Motor neuron (in vitro differentiated cells): ENCODE data around the gene CARM1. TPM values are rescaled to one million over a fixed set of nuclear protein-coding genes. Genes with fewer than 3 reads are reported as not detected.

Experiments
- ATAC-seq, 8 experiments: fragments of 200-7000 bp; cut with Tn5 transposase; replicated peaks in 6 of 8; 2 replicates each; pipeline ENCODE4 v1.8.0; 2021; ENCODE audit warnings: mild to moderate bottlenecking in 8 of 8, moderate library complexity in 8 of 8
- H3K27ac ChIP-seq, 2 donors: fragments of 250-450 bp; sonication (Bioruptor Pico); 2 replicates each; pipeline ENCODE4 v1.9.0; 2021; ENCODE audit warnings: antibody characterized with exemption in 2 of 2, mild to moderate bottlenecking in 2 of 2, moderate library complexity in 1 of 2
- H3K4me1 ChIP-seq, 2 donors: fragments of 250-450 bp; sonication (Bioruptor Pico); replicated peaks in 1 of 2; 2 replicates each; pipeline ENCODE4 v1.6.1; 2021; ENCODE audit warnings: antibody characterized with exemption in 2 of 2, mild to moderate bottlenecking in 2 of 2, moderate library complexity in 1 of 2
- H3K4me3 ChIP-seq, 5 donors: fragments of 250-450 bp; sonication (Bioruptor Pico); 2 replicates each; pipeline ENCODE4 v1.9.0; 2021; ENCODE audit warnings: antibody characterized with exemption in 5 of 5, mild to moderate bottlenecking in 5 of 5, moderate library complexity in 4 of 5
- WGBS, 10 experiments: fragments of 450-650 bp; shearing (Covaris generic); methylation state at CpG; one replicate each; pipeline ENCODE4 v1.0.0; 2022; 5-methylcytosine and 5-hydroxymethylcytosine counted together
- in situ Hi-C, 9 experiments: fragments of 400-800 bp; cut with MboI; loops; one replicate each; pipeline ENCODE4 v1.15.0; 2021; ENCODE audit warnings: low sequenced_read_pairs in 9 of 9, low pct_unique_long_range_greater_than_20kb in 2 of 9; ENCODE audit not compliant: unreplicated experiment in 9 of 9
- total RNA-seq, 8 experiments: library from RNA; unstranded; fragments of 300-600 nt; gene quantifications; 2 replicates each; pipeline versions ENCODE4 v1.2.3 to v1.2.4, GENCODE V29; 2022

Gene CARM1
- total RNA-seq, 8 experiments from 2014 or later: 23.8 to 62.4 (median 34.4) TPM

- Histone ChIP-seq H3K4me1 (peaks cover 60 to 71% of the 10 kb centered on the region in 2 donors), H3K4me3 (no peak overlapping the region), H3K27ac (peak overlapping the region; percentile 76 to 88)
- in situ Hi-C loops: no loop called here
- ATAC-seq: peak in 6 of 8 experiments; percentile 6 to 33 (median 20)
- 20 to 80% (median 58%) methylated on average over 1 to 4 of the region's 9 CpGs; no CpG with 5 or more reads in 4 of the 10 experiments for WGBS, 10 experiments
These were observed 16.4 kb downstream of the CARM1 start for GRCh38 chr19:10887616-10888367.

- Histone ChIP-seq H3K4me3 (no peak overlapping the region), H3K4me1 (peaks cover 64 to 75% of the 10 kb centered on the region in 2 donors), H3K27ac (peak overlapping the region; percentile 76 to 88)
- ATAC-seq: peak; percentile 27 to 90 (median 70)
- WGBS, 10 experiments: 0 to 26% (median 5%) methylated on average over 1 to 6 of the region's 13 CpGs; no CpG with 5 or more reads in 6 of the 10 experiments
- in situ Hi-C loops: no loop called here
These were observed 17.1 kb downstream of the CARM1 start for GRCh38 chr19:10888421-10888866.

GRCh38 chr19:10889880-10890279 lies 18.5 kb downstream of the CARM1 start:
- ATAC-seq: no peak
- peak overlapping the region in 1 of 2 donors; percentile 22 for H3K27ac ChIP-seq
- 67 to 100% (median 96%) methylated on average over 1 to 4 of the region's 4 CpGs; no CpG with 5 or more reads in 6 of the 10 experiments for WGBS, 10 experiments
- H3K4me3 ChIP-seq: no peak overlapping the region
- H3K4me1 ChIP-seq: peaks cover 75 to 82% of the 10 kb centered on the region in 2 donors
- in situ Hi-C loops: no loop called here

- H3K4me3 ChIP-seq: peak overlapping the region in 1 of 5 donors; percentile 20
- peak; percentile 62 to 83 (median 70) for ATAC-seq
These were observed 20.2 kb downstream of the CARM1 start for GRCh38 chr19:10891405-10892086.

GRCh38 chr19:10892256-10892655 lies 20.9 kb downstream of the CARM1 start:
- in situ Hi-C loops: no loop called here
- ATAC-seq: peak in 5 of 8 experiments; percentile 3 to 12 (median 11)
- H3K4me1 ChIP-seq: peaks cover 62 to 68% of the 10 kb centered on the region in 2 donors
- peak overlapping the region; percentile 90 to 91 for H3K27ac ChIP-seq
- no peak overlapping the region for H3K4me3 ChIP-seq
- WGBS, 10 experiments: 67 to 80% (median 79%) methylated on average over 1 to 8 of the region's 13 CpGs; no CpG with 5 or more reads in 5 of the 10 experiments

More at GRCh38 chr19:10891405-10892086, 20.2 kb downstream of the CARM1 start:
- 0 to 80% (median 4%) methylated on average over 1 to 5 of the region's 21 CpGs; no CpG with 5 or more reads in 5 of the 10 experiments for WGBS, 10 experiments
- in situ Hi-C loops: no loop called here
- H3K27ac ChIP-seq: peak overlapping the region; percentile 90 to 91
- peaks cover 65 to 71% of the 10 kb centered on the region in 2 donors for H3K4me1 ChIP-seq

GRCh38 chr19:10894911-10895213 lies 23.5 kb downstream of the CARM1 start:
- H3K4me3 ChIP-seq: no peak overlapping the region
- peaks cover 43 to 49% of the 10 kb centered on the region in 2 donors for H3K4me1 ChIP-seq
- in situ Hi-C loops: no loop called here
- WGBS, 10 experiments: 81 to 100% (median 91%) methylated on average over 1 to 6 of the region's 7 CpGs; no CpG with 5 or more reads in 4 of the 10 experiments
- no peak for ATAC-seq
- peak overlapping the region; percentile 3 to 75 for H3K27ac ChIP-seq

GRCh38 chr19:10895363-10895762 lies 24.0 kb downstream of the CARM1 start:
- ATAC-seq: no peak
- Histone ChIP-seq H3K27ac (no peak overlapping the region), H3K4me3 (no peak overlapping the region), H3K4me1 (peaks cover 43 to 49% of the 10 kb centered on the region in 2 donors)
- 67 to 100% (median 100%) methylated on average over 1 to 4 of the region's 6 CpGs; no CpG with 5 or more reads in 3 of the 10 experiments for WGBS, 10 experiments
- in situ Hi-C loops: no loop called here

GRCh38 chr19:10895920-10896319 lies 24.6 kb downstream of the CARM1 start:
- in situ Hi-C loops: no loop called here
- Histone ChIP-seq H3K27ac (peak overlapping the region in 1 of 2 donors; percentile 42), H3K4me3 (no peak overlapping the region), H3K4me1 (peaks cover 37 to 46% of the 10 kb centered on the region in 2 donors)
- no peak for ATAC-seq
- 64 to 100% (median 92%) methylated on average over 1 to 4 of the region's 12 CpGs; no CpG with 5 or more reads in 5 of the 10 experiments for WGBS, 10 experiments

GRCh38 chr19:10896851-10897526 lies 25.6 kb downstream of the CARM1 start:
- peak in 4 of 8 experiments; percentile 43 to 85 (median 64) for ATAC-seq
- peak overlapping the region in 1 of 2 donors; percentile 42 for H3K27ac ChIP-seq
- WGBS, 10 experiments: 50 to 90% (median 79%) methylated on average over 1 to 5 of the region's 7 CpGs; no CpG with 5 or more reads in 4 of the 10 experiments
- H3K4me1 ChIP-seq: peaks cover 27 to 35% of the 10 kb centered on the region in 2 donors
- H3K4me3 ChIP-seq: no peak overlapping the region
- in situ Hi-C loops: no loop called here

GRCh38 chr19:10898633-10899032 lies 27.3 kb downstream of the CARM1 start:
- 20 to 100% (median 52%) methylated on average over 1 to 4 of the region's 10 CpGs; no CpG with 5 or more reads in 7 of the 10 experiments for WGBS, 10 experiments
- peaks cover 13 to 19% of the 10 kb centered on the region in 2 donors for H3K4me1 ChIP-seq
- H3K27ac ChIP-seq: no peak overlapping the region
- in situ Hi-C loops: no loop called here
- ATAC-seq: peak in 5 of 8 experiments; percentile 8 to 28 (median 23)
- no peak overlapping the region for H3K4me3 ChIP-seq

- no peak overlapping the region for H3K27ac ChIP-seq
- peak in 4 of 8 experiments; percentile 10 to 61 (median 19) for ATAC-seq
- H3K4me1 ChIP-seq: peaks cover 7 to 13% of the 10 kb centered on the region in 2 donors
- no peak overlapping the region for H3K4me3 ChIP-seq
- in situ Hi-C loops: no loop called here
- WGBS, 10 experiments: 70 to 80% methylated on average over 1 to 3 of the region's 10 CpGs; no CpG with 5 or more reads in 8 of the 10 experiments
These were observed 27.8 kb downstream of the CARM1 start for GRCh38 chr19:10899151-10899653.

- Histone ChIP-seq H3K4me1 (no peaks in the 10 kb centered on the region), H3K27ac (no peak overlapping the region), H3K4me3 (no peak overlapping the region)
- WGBS, 10 experiments: 80 to 100% (median 92%) methylated on average over 1 to 10 of the region's 14 CpGs; no CpG with 5 or more reads in 6 of the 10 experiments
- no peak for ATAC-seq
- in situ Hi-C loops: no loop called here
These were observed 36.6 kb downstream of the CARM1 start for GRCh38 chr19:10907925-10908324.
